Measurements from ENCODE around the gene LCE2B. TPM values are rescaled to one million over a fixed set of nuclear protein-coding genes. Genes with fewer than 3 reads are reported as not detected.
"Not testable (repeated sequence)": the region's sequence is repeated elsewhere in the genome, so short reads cannot be mapped to it uniquely, and the experiment has no call there.

Gene LCE2B
- total RNA-seq, 4 donors from 2014 or later = not detected

- TF ChIP-seq EP300 (IDR thresholded peaks at IDR 0.05) (no peak), POLR2AphosphoS5 (IDR thresholded peaks at IDR 0.05) (no peak), POLR2A (IDR thresholded peaks at IDR 0.05) (no peak), CTCF (IDR thresholded peaks at IDR 0.05) (peak in 3 of 4 experiments; percentile 9 to 55 (median 19))
- WGBS, 2 donors (ENCODE audit: low coverage in 1 of 2) = 28 to 31% methylated on average over 10 of the region's 10 CpGs
- Histone ChIP-seq H3K36me3 (no peaks in the 10 kb centered on the region), H3K4me1 (no peaks in the 10 kb centered on the region), H3K27me3 (no peaks in the 10 kb centered on the region), H3K9me3 (no peaks in the 10 kb centered on the region), H3K4me3 (no peak overlapping the region), H3K27ac (no peak overlapping the region)
- ATAC-seq = no peak
Measured at GRCh38 chr1:152654110-152654509, 31.8 kb upstream of the LCE2B start.

- H3K9me3 ChIP-seq = no peaks in the 10 kb centered on the region
- H3K4me1 ChIP-seq = no peaks in the 10 kb centered on the region
- TF ChIP-seq EP300 (IDR thresholded peaks at IDR 0.05) (no peak), CTCF (IDR thresholded peaks at IDR 0.05) (no peak), POLR2A (IDR thresholded peaks at IDR 0.05) (no peak), POLR2AphosphoS5 (IDR thresholded peaks at IDR 0.05) (no peak)
- H3K36me3 ChIP-seq = no peaks in the 10 kb centered on the region
- no peak overlapping the region for H3K4me3 ChIP-seq
- H3K27ac ChIP-seq = no peak overlapping the region
- WGBS, 2 donors (ENCODE audit: low coverage in 1 of 2) = 50% methylated on average over 1 of the region's 2 CpGs; no CpG with 5 or more reads in 1 of the 2 donors
- no peak for ATAC-seq
- no peaks in the 10 kb centered on the region for H3K27me3 ChIP-seq
Measured at GRCh38 chr1:152656459-152656858, 29.5 kb upstream of the LCE2B start.

- TF ChIP-seq POLR2A (IDR thresholded peaks at IDR 0.05) (no peak), EP300 (IDR thresholded peaks at IDR 0.05) (no peak), POLR2AphosphoS5 (IDR thresholded peaks at IDR 0.05) (no peak), CTCF (IDR thresholded peaks at IDR 0.05) (no peak)
- Histone ChIP-seq H3K36me3 (no peaks in the 10 kb centered on the region), H3K4me3 (no peak overlapping the region), H3K27me3 (no peaks in the 10 kb centered on the region), H3K27ac (no peak overlapping the region), H3K9me3 (no peaks in the 10 kb centered on the region), H3K4me1 (no peaks in the 10 kb centered on the region)
- WGBS, 2 donors (ENCODE audit: low coverage in 1 of 2) = 82 to 83% methylated on average over 4 of the region's 4 CpGs
- ATAC-seq = no peak
Measured at GRCh38 chr1:152657677-152658076, 28.2 kb upstream of the LCE2B start.

GRCh38 chr1:152658649-152659048 is 27.3 kb upstream of the LCE2B start:
- Histone ChIP-seq H3K36me3 (no peaks in the 10 kb centered on the region), H3K4me3 (no peak overlapping the region), H3K27me3 (no peaks in the 10 kb centered on the region), H3K9me3 (no peaks in the 10 kb centered on the region), H3K27ac (no peak overlapping the region), H3K4me1 (no peaks in the 10 kb centered on the region)
- no peak for ATAC-seq
- WGBS, 2 donors (ENCODE audit: low coverage in 1 of 2) = 86 to 93% methylated on average over 2 to 3 of the region's 3 CpGs
- no peak for TF ChIP-seq EP300 (IDR thresholded peaks at IDR 0.05)
- TF ChIP-seq CTCF (IDR thresholded peaks at IDR 0.05) = no peak
- TF ChIP-seq POLR2A (IDR thresholded peaks at IDR 0.05) = no peak

GRCh38 chr1:152663098-152663497 is 22.8 kb upstream of the LCE2B start, which contains the start of gene LCE2D:
Gene LCE2D, plus strand, starts transcription at chr1:152663380. Its CDS starts 726 bp downstream, at chr1:152664106.
- no peak for ATAC-seq
- 48 to 70% methylated on average over 2 to 3 of the region's 3 CpGs for WGBS, 2 donors (ENCODE audit: low coverage in 1 of 2)
- TF ChIP-seq EP300 (IDR thresholded peaks at IDR 0.05) (no peak), CTCF (IDR thresholded peaks at IDR 0.05) (no peak), POLR2A (IDR thresholded peaks at IDR 0.05) (no peak), POLR2AphosphoS5 (IDR thresholded peaks at IDR 0.05) (no peak)
- H3K4me3 ChIP-seq = no peak within 1 kb of the TSS
- no peaks in the 10 kb centered on the region for H3K9me3 ChIP-seq
- H3K27me3 ChIP-seq = no peaks in the 10 kb centered on the region
- no peaks in the 10 kb centered on the region for H3K4me1 ChIP-seq
- H3K27ac ChIP-seq = no peak within 1 kb of the TSS
- H3K36me3 ChIP-seq = no peaks in the 10 kb centered on the region

GRCh38 chr1:152666171-152666570 is 19.8 kb upstream of the LCE2B start:
- not testable (repeated sequence) for H3K27me3 ChIP-seq, H3K36me3 ChIP-seq, H3K4me1 ChIP-seq, H3K9me3 ChIP-seq, H3K27ac ChIP-seq, H3K4me3 ChIP-seq, ATAC-seq
- WGBS, 2 donors (ENCODE audit: low coverage in 1 of 2) = 88 to 100% methylated on average over 1 of the region's 1 CpG
